Adipocyte (in vitro differentiated cells): ENCODE results near the gene TCEANC.
A peak's percentile ranks its signal among the peaks of the same experiment; 100 is the strongest.
"Not testable (repeated sequence)": the region's sequence is repeated elsewhere in the genome, so short reads cannot be mapped to it uniquely, and the experiment has no call there.

Source experiments
- DNase-seq: peaks from one replicate; pipeline ENCODE4 v3.0.0-alpha.2; 2015; ENCODE audit warnings: low read depth
- H3K27me3 ChIP-seq: replicated peaks from 2 replicates; pipeline ENCODE4 v1.7.0; 2013; ENCODE audit warnings: mild to moderate bottlenecking, low read length, moderate library complexity; ENCODE audit not compliant: control insufficient read depth, insufficient read depth
- H3K36me3 ChIP-seq: 2 replicates; pipeline ENCODE4 v1.7.0; 2013; ENCODE audit warnings: low read length, mild to moderate bottlenecking, moderate library complexity; ENCODE audit not compliant: control insufficient read depth, insufficient read depth, severe bottlenecking
- H3K4me1 ChIP-seq: 2 replicates; pipeline ENCODE4 v1.7.0; 2013; ENCODE audit warnings: mild to moderate bottlenecking, low read length, moderate library complexity; ENCODE audit not compliant: control insufficient read depth, insufficient read depth
- H3K4me3 ChIP-seq: 2 replicates; pipeline ENCODE4 v1.7.0; 2013; ENCODE audit warnings: mild to moderate bottlenecking, low read length, moderate library complexity
- H3K9ac ChIP-seq: 2 replicates; pipeline ENCODE4 v1.7.0; 2013; ENCODE audit warnings: mild to moderate bottlenecking, low read length, moderate library complexity
- H3K9me3 ChIP-seq: 2 replicates; pipeline ENCODE4 v1.7.0; 2013; ENCODE audit warnings: mild to moderate bottlenecking, low read length, moderate library complexity; ENCODE audit not compliant: control insufficient read depth

TCEANC gene

DNA sequence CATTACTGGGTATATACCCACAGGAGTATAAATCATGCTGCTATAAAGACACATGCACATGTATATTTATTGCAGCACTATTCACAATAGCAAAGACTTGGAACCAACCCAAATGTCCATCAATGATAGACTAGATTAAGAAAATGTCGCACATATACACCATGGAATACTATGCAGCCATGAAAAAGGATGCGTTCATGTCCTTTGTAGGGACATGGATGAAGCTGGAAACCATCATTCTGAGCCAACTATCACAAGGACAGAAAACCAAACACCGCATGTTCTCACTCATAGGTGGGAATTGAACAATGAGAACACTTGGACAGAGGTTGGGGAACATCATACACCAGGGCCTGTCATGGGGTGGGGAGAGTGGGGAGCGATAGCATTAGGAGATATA is 26.8 kb downstream of the TCEANC start:
- H3K9ac ChIP-seq, H3K9me3 ChIP-seq, DNase-seq, H3K4me3 ChIP-seq, H3K4me1 ChIP-seq, H3K36me3 ChIP-seq, H3K27me3 ChIP-seq: not testable (repeated sequence)

DNA sequence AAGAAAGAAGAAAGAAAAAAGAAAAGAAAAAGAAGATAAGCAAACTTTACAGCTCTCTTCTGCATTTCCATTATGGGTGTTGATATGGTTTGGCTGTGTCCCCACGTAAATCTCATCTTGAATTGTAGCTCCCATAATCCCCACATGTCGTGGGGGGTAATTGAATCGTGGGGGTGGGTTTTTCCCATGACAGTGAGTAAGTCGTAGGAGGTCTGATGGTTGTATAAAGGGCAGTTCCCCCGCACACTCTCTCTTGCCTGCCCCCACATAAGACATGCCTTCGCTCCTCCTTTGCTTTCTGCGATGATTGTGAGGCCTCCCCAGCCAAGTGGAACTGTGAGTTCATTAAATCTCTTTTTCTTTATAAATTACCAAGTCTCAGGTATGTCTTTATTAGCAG is 28.7 kb downstream of the TCEANC start:
- no peak for DNase-seq
- Histone ChIP-seq H3K36me3 (no peaks in the 10 kb centered on the region), H3K4me3 (no peak overlapping the region), H3K9ac (no peak overlapping the region), H3K9me3 (no peaks in the 10 kb centered on the region), H3K4me1 (peaks cover 3% of the 10 kb centered on the region), H3K27me3 (peaks cover 2% of the 10 kb centered on the region)

DNA sequence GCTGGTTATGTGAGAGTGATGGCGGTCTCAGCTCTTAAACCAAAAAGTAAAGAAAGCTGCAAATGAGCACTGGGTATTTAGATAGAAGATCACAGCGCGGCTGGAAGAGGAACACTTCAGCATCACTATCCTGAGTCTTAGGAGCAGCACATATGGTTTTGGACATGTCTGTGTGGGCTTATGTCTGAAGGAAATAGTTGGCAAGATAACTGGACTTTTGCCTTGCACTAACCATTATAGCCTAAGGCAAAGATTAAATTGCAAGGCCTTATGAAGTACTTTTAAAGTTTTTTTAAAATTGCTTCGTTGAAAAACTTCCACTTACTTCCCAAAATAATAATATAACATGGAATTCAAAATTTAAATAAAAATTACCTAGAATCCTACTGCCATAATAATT is 31.4 kb downstream of the TCEANC start:
- Histone ChIP-seq H3K27me3 (peaks cover 2% of the 10 kb centered on the region), H3K4me1 (no peaks in the 10 kb centered on the region), H3K4me3 (no peak overlapping the region), H3K36me3 (no peaks in the 10 kb centered on the region), H3K9ac (no peak overlapping the region), H3K9me3 (no peaks in the 10 kb centered on the region)
- peak; percentile 64 for DNase-seq

DNA sequence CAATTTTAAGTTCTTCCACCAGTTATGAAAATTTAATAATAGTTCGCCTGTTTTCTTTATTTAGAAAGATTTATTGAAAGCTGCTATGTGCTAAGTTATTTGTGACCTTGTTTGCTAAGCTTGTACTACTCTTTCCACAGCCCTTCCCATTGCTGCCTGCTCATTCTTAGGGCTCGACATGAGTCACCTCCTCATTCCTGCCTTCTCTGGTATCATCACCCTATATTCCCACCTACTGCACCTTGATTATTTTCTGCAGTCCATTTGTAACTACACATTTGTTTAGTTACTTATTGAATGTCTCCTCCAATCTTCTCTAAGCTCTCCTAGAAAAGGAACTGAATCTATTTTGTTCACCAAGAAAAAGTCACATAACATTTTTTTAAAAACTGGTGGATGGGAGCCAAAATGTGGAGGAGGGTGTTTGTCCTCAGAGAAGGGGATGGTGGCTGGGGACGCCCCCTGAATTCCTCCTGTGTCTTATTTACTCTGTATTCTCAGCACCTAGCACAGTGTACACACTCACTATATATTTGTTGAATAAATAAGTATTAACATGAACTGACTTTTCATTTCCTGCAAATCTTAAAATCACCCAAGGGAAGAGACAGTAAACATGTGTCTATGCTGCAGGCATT is 32.3 kb downstream of the TCEANC start:
- no peaks in the 10 kb centered on the region for H3K9me3 ChIP-seq

DNA sequence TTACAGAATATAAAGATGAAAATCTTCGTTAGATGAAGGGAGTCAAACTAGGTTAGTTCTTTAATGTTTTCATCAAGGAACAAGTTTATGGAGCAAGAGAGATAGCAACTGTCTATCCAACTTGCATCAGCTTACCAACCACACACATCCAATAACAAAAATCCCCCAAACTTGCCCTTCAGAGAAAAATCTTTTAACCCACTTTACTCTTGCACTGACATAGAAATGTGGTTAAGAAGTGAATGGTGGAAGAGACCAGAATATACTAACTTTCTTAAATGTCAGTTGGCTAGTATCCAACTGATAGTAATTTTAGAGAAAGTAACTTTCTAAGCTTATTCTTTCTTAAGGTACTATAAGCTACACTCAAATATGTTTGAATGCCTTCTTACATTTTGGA is 34.3 kb downstream of the TCEANC start:
- Histone ChIP-seq H3K4me1 (peaks cover 6% of the 10 kb centered on the region), H3K36me3 (no peaks in the 10 kb centered on the region), H3K4me3 (no peak overlapping the region), H3K9ac (no peak overlapping the region), H3K9me3 (no peaks in the 10 kb centered on the region), H3K27me3 (no peaks in the 10 kb centered on the region)
- no peak for DNase-seq

More for the DNA sequence above, 32.3 kb downstream of the TCEANC start:
- H3K36me3 ChIP-seq: no peaks in the 10 kb centered on the region
- no peak overlapping the region for H3K4me3 ChIP-seq
- H3K4me1 ChIP-seq: no peaks in the 10 kb centered on the region
- H3K9ac ChIP-seq: no peak overlapping the region
- peak; percentile 45 for DNase-seq
- peaks cover 2% of the 10 kb centered on the region for H3K27me3 ChIP-seq

DNA sequence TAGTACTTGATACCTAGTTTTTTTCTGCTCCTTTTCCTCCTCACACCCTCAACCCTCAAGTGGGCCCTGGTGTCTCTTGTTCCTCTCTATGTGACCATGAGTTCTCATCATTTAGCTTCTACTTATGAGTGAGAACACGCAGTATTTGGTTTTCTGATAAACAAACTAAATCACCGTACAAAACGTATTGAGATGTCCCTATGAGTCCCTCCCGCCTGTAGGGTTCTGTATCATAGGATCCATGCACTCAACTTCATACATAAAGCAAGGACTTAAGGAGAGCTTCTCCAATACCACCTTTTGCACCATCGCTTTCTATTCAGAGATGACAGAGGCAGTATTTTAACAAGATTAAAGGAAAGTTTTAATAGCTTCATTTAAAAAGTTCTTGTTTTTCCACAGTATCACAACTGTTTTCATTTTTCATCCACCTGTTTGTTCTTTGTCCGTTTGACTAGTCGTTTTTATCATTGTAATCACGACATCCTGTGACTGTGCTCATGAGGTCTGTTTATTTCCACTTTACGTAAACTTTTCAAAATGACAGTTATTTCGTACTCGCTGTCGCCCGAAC is 35.5 kb downstream of the TCEANC start:
- Histone ChIP-seq H3K9me3 (no peaks in the 10 kb centered on the region), H3K36me3 (no peaks in the 10 kb centered on the region), H3K9ac (peak overlapping the region; percentile 97), H3K4me3 (peak overlapping the region; percentile 98), H3K4me1 (peaks cover 18% of the 10 kb centered on the region), H3K27me3 (no peaks in the 10 kb centered on the region)
- DNase-seq: no peak

DNA sequence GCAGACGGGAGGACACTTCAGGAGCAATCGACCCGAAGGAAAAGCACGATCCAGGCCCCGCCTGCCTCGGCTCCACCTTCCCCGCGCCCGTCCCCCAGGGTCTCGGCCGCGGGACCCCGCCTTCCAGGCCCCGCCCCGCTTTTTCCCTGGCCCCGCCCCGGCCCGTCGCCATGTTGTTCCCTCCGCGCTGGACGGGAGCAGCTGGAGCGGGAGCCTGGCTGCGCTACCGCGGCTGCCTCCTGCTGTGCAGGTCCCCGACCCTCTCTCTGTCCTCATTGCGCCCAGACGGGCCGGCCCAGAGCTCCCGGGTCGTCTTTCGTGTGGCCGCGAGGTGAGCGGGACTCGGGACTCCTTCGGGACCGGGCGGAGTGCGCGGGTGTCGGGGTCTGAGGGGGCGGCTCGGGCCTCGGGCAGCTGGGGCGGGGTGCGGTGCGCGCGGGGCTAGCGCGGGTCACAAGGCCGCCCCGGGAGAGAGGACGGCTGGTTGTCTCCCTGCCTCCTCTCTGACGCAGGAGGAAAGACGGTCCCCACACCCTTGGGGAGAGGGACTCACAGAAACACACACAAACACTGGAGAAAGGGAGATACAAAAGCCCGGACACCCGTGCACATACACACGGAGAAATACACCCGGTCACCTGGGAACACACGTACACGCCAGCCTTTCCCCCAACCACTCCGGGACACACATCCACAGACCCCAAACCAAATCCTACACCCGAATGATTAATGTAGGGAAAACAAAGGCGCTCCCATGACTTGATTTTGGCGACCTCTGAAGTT is 36.2 kb downstream of the TCEANC start, which contains the start of gene RAB9A:
TSS of gene RAB9A (plus strand) at position 171 of the 783 bp plus-strand sequence. CDS start 19,619 bp downstream, outside the sequence.
- H3K4me3 ChIP-seq: peak within 1 kb of the TSS; percentile 98
- peak within 1 kb of the TSS; percentile 97 for H3K9ac ChIP-seq
- H3K4me1 ChIP-seq: peaks cover 25% of the 10 kb centered on the region
- peak; percentile 86 for DNase-seq
- no peaks in the 10 kb centered on the region for H3K36me3 ChIP-seq
- H3K9me3 ChIP-seq: no peaks in the 10 kb centered on the region
- H3K27me3 ChIP-seq: no peaks in the 10 kb centered on the region

DNA sequence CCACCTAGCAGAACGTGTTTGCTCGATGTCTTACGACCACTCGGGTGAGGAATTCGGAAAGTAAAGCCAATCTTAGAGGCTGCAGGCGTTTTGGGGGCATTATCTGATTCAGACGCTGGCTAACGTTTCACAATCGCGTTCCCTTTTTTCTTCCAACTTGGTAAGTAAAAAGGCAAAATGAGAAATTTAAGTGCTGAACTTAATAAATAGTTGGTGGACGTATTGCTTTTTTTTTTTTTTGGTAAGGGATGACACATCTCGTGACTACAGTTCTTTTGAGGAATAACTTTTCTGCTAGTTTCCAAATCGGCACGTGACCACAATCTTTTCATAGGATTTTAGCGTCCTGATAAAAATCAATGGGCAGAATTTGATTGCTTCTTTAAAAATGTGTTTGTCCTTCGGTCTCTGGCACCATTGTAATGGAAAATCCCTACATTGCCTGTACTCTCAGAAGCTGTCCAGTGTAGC is 36.8 kb downstream of the TCEANC start:
- peaks cover 31% of the 10 kb centered on the region for H3K4me1 ChIP-seq
- peak overlapping the region; percentile 97 for H3K9ac ChIP-seq
- H3K27me3 ChIP-seq: no peaks in the 10 kb centered on the region
- no peaks in the 10 kb centered on the region for H3K36me3 ChIP-seq
- no peaks in the 10 kb centered on the region for H3K9me3 ChIP-seq
- peak; percentile 51 for DNase-seq
- peak overlapping the region; percentile 98 for H3K4me3 ChIP-seq

DNA sequence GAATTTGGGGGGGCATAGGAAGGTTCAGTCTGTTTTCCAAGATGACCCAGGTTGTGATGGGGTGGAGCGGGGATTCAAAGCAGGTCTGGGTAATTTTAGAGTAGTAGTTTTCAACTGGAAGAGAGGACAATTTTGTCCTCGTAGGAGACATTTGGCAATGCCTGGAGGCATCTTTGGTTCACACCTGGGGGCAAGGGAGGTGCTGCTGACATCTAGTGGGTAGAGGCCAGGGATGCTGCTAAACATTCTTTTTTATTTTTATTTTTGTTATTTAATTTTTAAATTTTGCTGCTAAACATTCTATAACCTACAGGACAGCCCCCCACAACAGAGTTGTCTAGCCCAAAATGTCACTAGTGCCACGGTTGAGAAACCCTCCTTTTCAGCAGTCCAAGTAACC is 37.9 kb downstream of the TCEANC start:
- Histone ChIP-seq H3K27me3 (no peaks in the 10 kb centered on the region), H3K4me1 (peaks cover 41% of the 10 kb centered on the region), H3K9me3 (no peaks in the 10 kb centered on the region), H3K9ac (peak overlapping the region; percentile 97), H3K36me3 (no peaks in the 10 kb centered on the region), H3K4me3 (peak overlapping the region; percentile 98)
- DNase-seq: peak; percentile 16

DNA sequence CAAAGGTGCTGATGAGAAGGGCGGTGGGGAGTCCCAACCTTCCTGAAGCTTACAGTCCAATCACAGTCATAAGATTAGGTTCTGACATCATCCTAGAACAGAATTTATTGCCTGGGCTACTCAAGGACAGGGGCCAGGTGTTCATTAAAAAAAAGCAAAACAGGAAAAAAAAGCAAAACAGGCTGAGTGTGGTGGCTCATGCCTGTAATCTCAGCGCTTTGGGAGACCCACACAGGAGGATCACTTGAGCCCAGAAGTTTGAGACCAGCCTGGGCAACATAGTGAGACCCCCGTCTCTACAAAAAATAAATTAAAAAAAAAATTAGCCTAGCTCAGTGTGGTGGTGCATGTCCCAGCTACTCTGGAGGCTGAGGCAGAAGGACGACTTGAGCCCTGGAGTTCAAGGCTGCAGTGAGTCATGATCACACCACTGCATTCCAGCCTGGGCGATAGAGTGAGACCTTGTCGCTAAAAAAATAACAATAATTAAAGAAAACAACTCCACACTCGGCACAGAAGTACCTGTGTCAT is 39.0 kb downstream of the TCEANC start:
- no peaks in the 10 kb centered on the region for H3K9me3 ChIP-seq
- no peak for DNase-seq
- H3K27me3 ChIP-seq: no peaks in the 10 kb centered on the region
- peaks cover 41% of the 10 kb centered on the region for H3K4me1 ChIP-seq
- H3K9ac ChIP-seq: no peak overlapping the region
- H3K4me3 ChIP-seq: no peak overlapping the region
- H3K36me3 ChIP-seq: no peaks in the 10 kb centered on the region

DNA sequence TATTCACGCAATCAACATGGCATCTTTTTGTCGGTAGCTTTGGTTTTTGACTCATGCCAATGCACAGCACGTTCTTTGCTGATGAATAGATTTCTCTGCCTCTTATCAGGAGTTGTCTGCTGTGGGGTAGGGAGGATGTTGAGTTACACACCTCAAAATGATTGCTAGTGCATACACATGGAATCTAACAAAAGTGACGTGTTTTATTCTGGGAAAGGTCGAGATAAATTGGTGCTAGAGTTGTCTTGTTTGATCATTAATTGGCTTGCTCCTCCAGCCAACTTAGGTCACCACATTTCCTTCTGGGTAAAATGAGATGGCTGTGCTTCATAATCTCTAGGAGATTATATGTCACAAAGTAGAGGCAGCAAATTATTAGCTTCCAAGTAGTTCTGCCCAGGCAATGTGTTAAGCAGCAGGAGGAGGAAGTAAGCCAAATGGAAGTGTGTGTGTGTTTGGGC is 39.9 kb downstream of the TCEANC start:
- Histone ChIP-seq H3K27me3 (no peaks in the 10 kb centered on the region), H3K9me3 (no peaks in the 10 kb centered on the region), H3K36me3 (no peaks in the 10 kb centered on the region), H3K9ac (no peak overlapping the region), H3K4me3 (peak overlapping the region; percentile 14), H3K4me1 (peaks cover 41% of the 10 kb centered on the region)
- no peak for DNase-seq
